Left renal pelvis (tissue), 4 donors: ENCODE measurements around the gene CORO2A. TPM values are rescaled to one million over a fixed set of nuclear protein-coding genes. Genes with fewer than 3 reads are reported as not detected.
"Not testable (repeated sequence)": the region's sequence is repeated elsewhere in the genome, so short reads cannot be mapped to it uniquely, and the experiment has no call there.

Source experiments
- DNase-seq, 4 donors: peaks; one replicate each; pipeline ENCODE4 v3.0.0-alpha.2; 2013; ENCODE audit warnings: low read depth in 4 of 4, low spot score in 3 of 4
- polyA plus RNA-seq, 4 donors: library from polyadenylated mRNA; unstranded; fragments of 120-200 nt; gene quantifications; one replicate each; pipeline ENCODE4 v1.2.1, GENCODE V29; 2013; ENCODE audit not compliant: insufficient read length in 4 of 4

The CORO2A gene
- polyA plus RNA-seq, 4 donors: 0.23 to 3.3 (median 2.5) TPM

DNA sequence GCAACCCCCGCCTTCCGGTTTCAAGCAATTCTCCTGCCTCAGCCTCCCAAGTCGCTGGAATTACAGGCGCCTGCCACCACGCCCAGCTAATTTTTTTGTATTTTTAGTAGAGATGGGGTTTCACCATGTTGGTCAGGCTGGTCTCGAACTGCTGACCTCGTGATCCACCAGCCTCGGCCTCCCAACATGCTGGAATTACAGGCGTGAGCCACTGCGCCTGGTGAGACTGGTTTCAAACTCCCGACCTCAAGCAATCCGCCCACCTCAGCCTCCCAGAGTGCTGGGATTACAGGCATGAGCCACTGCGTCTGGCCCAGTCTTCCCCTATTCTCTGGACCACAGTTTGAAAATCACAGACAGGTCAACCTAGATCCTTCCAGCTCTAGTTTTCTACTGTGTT, 68.3 kb downstream of the CORO2A start:
- DNase-seq: not testable (repeated sequence)

DNA sequence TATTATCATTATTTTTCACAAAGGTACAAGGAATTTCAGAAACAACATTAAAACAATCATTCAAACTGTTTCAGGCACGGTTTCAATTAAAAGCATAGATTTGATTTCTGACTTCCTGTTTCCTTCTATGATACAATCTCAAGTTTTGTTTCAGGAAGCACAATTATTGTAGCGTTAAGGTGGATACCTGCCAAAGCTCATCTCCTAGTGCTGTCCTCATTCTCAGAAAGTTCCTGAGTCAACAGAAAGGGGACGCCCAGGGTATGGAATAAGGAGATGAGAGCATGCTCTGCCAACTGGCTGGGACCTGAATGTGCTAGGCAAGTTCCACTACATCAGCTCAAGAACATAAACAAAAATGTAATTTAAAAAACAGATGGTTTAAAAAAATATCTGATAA, 71.4 kb downstream of the CORO2A start:
- DNase-seq: no peak

DNA sequence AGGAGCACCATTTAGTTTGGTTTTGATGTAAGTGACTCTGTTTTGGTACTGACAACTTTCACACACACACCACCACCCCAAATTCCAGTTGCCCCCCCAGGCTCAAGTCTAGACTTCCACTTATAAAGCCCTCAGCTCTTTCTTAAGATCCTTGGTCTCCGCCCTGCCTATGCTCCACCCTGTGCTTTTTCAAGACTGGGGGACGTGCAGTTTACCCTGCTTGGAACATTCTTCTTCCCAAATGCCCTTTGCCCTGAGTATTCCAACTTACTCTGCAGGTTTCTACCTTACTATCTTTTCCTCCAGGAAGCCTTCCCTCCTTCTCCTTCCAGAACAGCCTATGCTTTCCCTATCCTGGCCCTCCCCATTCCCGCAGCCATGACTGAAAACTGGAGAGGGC, 72.0 kb downstream of the CORO2A start:
- no peak for DNase-seq

DNA sequence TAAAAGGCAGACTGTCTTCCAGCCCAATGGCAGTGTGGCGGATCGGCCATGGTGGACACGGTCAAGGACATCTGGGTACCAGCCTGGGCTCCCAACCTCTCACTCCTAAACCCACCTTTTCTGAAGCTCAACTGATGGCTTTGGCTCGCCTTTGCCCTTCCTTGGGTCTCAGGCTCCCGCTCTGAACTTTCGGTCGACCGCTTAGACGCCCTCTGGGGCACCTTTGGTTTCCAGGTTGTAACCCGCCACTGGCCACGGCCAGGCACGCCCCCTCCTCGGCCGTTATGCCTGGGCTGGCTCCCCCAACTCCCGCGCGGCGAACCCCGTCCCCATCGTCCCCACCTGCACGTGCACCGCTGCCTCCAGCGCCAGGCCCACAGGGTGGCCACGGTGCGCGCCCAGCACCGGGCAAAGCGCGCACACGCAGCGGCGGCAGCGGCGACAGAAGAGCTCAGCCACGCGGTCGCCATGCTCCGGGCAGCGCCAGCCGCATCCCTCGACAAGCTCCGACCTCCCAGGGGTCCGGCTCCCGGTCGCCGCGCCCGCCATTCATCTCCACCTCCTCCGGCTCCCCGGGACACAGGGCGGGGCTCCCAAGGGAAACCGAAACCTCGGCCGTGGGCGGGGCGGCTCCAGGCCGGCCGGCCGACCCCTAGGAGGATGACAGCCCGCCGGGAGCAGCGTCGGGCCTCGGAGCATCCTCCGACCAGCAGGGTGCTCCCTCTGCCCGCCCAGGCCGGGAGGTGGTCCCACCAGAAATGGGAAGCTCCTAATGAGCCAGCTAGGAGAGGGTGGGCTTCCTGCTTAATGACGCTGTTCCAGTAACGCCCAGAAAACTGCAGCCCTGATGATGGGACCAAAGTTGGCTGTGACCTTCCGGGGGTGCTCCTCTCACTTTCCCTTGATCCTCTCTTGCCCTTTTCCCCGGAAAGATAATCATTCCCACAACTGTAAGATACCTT, 73.5 kb downstream of the CORO2A start, which contains the start of gene TRIM14:
Gene TRIM14 (minus strand): TSS at position 583 of the 962 bp plus-strand sequence. CDS start 34 bp downstream, at position 549.
- peak; percentile 21 to 35 (median 30) for DNase-seq

DNA sequence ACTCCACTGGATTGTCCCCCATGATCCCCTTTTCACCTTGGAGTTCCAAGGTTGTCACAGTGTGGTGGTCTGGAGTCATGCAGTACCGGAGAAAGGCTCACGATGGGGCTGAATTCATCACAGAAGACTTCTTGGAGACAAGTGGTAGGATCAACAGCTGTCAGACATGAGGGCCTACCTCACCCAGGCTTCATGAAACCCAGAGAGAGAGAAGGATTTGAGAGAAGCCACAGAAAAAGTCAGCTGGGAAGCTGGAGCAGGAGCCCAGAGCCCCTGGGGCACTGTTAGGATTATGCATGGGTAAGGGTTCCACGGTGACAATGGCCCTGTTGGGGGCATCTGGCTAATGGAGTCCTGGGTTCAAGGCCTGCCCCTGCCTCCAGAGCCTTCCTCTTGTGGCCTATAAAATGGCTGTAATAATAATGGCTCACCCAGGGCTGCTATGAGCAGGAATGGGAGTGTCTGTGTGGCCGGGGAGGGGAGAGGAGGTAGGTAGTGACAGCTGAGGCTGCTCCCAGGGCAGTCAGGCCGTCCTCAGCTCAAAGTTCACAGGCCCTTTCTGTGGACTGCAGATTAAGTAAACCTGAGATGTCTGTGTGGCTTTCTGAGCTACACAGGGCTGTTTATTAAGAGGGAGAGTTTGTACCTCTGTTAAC, 74.3 kb downstream of the CORO2A start:
- no peak for DNase-seq

DNA sequence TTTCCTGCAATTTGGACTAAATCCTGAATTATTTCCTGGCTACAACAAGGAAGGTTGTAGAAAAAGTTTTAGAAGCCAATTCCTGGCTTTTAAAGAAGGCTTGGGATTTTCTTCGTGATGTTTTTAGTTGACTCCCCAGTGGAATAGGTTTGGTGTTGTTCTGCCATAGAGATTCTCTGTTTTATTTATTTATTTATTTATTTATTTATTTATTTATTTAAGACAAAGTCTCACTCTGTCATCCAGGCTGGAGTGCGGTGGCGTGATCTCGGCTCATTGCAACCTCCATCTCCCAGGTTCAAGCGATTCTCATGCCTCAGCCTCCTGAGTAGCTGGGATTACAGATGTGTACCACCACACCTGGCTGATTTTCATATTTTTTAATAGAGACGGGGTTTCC, 75.3 kb downstream of the CORO2A start:
- not testable (repeated sequence) for DNase-seq

DNA sequence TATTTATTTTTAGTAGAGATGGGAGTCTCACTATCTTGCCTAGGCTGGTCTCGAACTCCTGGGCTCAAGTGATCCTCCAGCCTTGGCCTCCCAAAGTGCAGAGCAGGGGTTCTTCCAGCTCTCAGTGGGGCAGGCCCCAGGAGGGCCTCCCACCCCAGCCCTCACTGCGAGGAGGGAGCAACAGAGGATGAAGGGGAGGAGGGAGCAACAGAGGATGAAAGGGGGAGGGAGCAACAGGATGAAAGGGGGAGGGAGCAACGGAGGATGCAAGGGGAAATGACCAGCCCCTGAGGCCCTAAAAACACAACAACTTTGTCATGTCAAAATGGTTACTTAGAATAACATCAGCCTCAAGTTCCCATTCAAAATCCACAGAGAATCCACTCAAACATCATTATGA, 83.4 kb downstream of the CORO2A start:
- no peak for DNase-seq

DNA sequence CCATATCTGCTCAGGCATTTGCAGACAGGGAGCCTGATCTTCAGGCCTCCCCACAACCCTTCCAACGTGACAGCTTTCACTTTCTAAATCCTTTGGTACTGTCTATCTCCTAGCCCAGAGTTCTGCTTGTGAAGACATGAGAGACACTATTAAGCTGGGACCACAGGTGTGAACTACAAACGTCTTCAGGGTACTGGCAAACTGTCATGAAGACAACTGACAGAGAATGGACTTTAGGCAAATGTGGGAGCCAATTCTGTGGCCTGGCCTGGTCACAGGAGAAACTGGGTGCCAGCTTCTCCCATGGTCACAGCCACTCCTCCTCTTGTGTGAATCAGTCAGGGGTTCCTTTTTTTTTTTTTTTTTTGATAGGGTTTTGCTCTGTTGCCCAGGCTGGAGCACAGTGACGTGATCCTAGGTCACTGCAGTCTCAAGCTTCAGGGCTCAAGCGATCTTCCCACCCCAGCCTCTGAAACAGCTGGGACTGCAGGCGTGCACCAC, 83.9 kb downstream of the CORO2A start:
- DNase-seq: no peak

DNA sequence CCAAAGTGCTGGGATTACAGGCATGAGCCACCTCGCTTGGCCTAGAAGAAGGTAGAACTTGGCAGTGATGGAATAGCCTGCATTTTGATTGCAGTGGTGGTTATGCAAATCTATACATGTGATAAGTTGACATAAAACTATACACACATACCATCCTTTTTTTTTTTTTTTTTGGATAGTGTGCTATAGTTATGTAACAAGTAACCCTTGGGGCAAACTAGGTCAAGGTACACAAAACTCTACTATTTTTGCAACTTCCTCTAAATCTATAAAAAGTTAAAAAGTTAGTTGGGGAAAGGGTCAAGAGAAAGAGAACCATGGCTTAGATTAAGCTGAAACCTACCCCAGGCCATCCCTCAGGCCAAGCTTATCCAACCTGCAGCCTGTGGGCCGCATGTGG, 84.5 kb downstream of the CORO2A start:
- no peak for DNase-seq

DNA sequence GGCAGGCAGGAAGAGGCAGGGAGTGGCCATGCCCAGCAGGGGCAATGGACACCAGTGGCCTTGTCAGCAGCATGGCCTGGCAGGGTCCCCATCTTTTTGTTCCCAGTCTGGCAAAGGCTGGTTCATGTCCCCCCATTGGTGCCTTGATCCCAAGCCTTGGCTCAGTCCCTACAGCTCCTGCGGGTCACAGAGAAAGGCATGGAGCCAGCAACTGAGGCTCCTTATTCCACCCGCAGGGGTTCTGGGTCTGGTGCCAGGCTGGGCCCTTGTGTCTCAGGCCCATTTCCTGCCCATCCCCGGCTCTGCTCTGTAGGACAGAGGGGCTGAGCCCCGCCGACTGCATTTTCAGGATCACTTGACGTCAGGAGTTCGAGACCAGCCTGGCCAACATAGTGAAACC, 87.4 kb downstream of the CORO2A start:
- DNase-seq: no peak

DNA sequence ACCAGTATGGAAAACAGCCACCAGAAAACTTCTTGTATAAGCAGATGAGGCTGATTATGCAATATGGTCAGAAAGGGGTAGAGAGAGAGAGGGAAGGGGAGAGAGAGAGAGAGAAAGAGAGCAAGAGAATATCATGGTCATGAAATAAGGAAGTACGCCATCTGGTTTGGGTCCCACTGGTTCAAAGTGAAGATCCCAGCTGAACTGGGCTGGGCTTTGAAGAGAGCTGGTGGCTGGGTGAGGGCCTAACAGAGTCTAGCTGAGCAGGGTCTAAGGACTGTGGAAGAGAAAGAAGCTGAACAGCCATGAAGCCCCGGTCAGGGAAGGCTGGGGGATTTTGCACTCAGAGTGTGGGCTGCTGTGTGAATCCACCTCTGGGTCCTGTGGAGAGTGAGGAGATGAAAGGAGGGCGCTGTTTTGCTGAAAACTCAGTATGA, 88.0 kb downstream of the CORO2A start:
- DNase-seq: no peak

DNA sequence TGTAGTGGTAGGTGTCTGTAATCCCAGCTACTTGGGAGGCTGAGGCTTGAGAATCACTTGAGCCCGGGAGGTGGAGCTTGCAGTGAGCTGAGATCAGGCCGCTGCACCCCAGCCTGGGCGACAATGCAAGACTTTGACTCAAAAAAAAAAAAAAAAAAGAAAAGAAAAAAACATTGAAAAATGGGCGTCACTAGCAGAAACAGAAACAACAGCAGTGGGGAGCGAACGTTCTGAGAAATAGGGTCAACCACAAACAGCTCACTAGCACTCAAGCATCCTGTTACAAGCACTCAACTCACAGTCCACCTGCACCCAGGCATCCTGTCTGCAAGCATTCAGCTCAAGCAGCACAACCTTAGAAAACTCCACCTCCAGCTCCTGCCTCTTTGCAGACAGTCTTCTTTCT, 90.6 kb downstream of the CORO2A start:
- no peak for DNase-seq

DNA sequence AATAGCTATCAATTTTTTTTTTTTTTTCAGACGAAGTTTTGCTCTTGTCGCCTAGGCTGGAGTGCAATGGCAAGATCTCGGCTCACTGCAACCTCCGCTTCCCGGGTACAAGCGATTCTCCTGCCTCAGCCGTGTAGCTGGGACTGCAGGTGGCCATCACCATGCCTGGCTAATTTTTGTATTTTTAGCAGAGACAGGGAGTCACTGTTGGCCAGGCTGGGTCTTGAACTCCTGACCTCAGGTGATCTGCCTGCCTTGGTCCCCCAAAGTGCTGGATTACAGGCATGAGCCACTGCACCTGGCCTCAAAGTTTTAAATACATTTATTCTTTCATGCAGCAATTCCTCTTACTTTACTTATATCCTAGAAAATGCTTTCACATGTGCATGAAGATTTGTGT, 91.0 kb downstream of the CORO2A start:
- DNase-seq: no peak

DNA sequence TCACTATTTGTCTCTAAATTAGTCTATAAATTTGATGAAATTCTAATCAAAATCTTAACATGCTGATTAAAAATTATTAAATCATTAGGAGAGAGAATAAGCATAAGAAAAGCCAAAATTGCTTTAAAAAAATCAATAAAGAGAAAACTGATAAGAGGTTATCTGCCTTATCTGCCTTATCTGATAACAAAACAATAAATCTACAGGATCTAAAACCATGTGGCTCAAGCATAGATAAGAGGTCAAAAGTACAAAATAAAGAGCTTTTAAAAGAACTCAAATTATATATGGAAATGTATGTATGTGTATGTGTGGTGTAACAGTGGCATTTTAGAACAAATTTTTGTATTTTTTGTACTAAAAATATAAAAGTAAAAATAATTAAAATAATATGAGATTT, 92.0 kb downstream of the CORO2A start:
- DNase-seq: no peak

DNA sequence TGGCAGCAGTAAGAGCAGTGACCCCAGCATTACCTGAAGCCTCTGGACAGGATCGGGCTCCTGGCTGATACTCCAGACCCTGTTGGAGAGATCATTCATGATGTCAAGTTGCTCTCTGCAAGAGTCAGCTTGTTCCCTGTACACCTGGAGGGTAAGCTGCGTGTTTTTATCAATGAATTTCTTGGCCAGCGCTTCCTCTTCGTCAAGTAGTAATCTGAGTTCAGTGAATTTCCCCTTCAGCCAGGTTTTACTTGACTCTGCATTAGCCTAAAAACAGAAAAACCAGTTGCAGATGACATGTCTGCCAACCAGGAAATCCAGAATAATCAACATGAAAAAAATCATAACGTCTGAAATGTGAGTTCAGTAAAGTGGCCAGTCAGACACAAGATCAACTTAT, 92.5 kb downstream of the CORO2A start:
- no peak for DNase-seq

DNA sequence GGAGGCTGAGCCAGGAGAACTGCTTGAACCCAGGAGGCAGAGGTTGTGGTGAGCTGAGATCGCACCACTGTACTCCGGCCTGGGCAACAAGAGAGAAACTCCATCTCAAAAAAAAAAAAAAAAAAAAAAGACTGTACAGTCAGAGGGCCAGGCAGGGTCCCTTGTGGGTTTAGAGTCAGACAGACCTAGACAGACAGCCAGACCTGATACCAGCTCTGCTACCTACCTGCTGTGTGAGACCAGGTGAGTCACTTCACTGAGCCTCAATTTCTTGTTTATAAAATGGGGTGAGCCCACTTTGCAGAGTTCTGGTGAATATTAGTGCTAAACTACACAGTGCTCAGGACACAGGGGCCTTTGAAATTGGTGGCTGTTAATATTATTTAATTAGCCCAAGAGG, 93.1 kb downstream of the CORO2A start:
- no peak for DNase-seq

DNA sequence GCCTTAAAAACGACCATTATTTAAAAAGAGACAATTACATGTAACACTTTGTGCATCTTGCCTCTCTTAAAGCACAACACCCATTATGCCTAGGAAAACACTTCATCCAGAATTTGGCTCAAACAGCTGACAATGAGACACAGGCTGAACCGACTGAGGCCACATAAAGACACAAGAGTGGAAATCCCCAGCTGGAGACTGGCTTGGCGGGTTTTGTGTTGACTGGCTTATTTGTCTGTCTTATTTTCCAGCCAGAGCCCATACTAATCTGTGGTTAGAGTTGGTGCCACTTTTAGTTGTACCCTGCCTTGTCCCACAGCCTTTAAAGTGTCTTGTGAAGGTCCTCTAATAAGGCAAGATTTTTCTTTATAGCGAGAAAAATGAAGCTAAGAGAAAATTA, 94.6 kb downstream of the CORO2A start:
- DNase-seq: no peak

DNA sequence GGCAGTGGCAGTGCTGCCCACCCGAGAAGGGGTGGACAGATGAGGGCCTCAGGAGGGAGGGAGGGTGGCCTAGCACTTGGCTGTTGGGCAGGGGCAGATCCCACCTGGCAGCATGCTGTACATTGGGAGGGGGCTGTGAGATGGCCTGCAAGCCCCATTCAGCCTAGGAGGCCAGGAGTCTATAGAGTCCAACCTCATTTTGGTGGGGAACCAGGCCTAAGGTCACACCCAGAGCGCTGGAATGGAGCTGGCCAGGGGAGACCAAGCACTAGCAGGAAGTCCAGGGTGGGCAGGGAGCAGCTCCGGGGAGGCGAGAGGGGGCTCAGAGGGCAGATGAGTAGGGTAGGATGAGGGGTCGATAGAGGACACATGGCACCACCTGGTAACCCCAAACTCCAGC, 96.3 kb downstream of the CORO2A start:
- no peak for DNase-seq

DNA sequence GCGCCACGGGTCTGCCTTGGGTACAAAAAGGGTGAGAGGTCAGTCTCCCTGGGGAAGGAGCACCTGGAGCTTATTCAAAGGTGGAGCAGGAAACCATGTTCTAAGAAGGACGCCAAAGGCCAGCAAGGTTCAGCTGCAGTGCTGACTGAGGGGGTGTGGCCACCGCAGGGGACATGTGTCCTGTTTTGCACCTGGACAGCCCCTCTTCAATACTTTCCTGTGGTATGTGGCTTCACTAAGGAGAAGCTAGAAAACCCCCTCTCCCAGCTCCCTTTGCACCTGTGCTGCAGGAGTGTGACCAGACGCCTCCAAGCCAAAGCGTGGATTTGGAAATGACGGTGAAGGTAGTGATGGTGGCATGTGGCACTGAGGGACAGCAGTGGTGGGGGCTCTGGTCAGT, 97.0 kb downstream of the CORO2A start:
- DNase-seq: no peak

DNA sequence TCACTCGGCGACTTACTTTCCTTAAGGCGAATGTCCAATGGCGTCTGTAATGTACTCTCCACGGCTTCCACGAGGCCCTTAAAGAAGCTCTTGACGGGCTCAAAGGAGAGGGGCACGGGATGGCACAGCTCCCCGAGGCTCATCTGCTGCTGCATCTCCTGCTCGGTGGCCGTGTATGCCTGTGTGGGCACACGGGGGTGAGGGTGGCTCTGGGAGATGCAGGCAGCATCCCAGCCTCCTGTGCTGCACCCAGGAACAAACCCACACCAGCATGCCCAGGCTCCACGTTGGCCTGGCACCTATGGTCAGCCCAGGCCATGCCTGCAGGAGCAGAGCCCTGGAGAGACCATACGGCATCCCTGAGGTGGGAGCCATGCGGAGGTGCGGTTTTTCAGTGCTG, 97.6 kb downstream of the CORO2A start:
- no peak for DNase-seq

DNA sequence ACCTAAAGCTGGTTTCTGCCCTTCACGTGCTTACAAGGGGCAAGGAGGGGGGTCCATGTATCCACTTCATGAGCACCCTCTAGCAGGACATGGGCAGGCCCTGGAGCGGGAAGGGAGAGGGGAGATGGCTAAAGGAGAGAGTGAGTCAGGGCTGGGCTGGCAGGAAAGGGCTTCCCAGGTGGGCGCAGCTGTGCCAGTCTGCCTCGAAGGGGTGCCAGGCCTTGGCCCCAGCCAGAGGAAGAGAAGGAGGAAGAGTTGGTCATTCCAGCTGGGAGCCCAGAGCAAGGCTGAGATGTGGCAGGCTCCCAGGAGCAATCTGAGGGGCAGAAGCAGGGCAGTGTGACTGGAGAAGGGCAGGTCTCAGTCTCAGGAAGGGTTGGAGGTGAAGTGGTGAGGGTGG, 98.1 kb downstream of the CORO2A start:
- DNase-seq: no peak

DNA sequence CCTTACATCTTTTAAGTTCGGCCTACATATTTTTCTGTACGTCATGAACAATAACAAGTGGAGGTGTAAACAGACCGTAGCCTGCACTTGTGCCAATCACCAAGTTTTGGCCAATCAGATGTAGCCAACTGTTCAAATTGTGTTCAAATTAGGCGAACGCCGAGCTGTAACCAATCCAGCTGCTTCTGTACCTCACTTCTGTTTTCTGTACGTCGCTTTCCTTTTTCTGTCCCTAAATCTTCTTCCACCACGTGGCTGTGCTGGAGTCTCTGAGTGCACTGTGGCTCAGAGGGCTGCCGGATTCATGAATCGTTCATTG, 99.9 kb downstream of the CORO2A start:
- DNase-seq: no peak
